Mucosa of gallbladder (tissue), 1 donor: ENCODE results near the gene TMEM170B. TPM values are rescaled to one million over a fixed set of nuclear protein-coding genes. Genes with fewer than 3 reads are reported as not detected.
"Not testable (repeated sequence)": the region's sequence is repeated elsewhere in the genome, so short reads cannot be mapped to it uniquely, and the experiment has no call there.

ENCODE experiments used
- DNase-seq: peaks from one replicate; pipeline ENCODE4 v3.0.0-alpha.2; 2020; ENCODE audit warnings: low spot score
- total RNA-seq: library from RNA; stranded (reverse); gene quantifications from one replicate; pipeline ENCODE4 v1.2.1, GENCODE V29; 2021
- donor health status: DM: no; HTN: no; CAD: no.

TMEM170B gene
- total RNA-seq, 1 donor from 2014 or later = 4.5 TPM

- no peak for DNase-seq
Observed at GRCh38 chr6:11528996-11529395, 8.6 kb upstream of the TMEM170B start.

- no peak for DNase-seq
Observed at GRCh38 chr6:11532097-11532496, 5.5 kb upstream of the TMEM170B start.

GRCh38 chr6:11534561-11534960 is 3.0 kb upstream of the TMEM170B start:
- DNase-seq = no peak

- DNase-seq = peak; percentile 47
Observed at GRCh38 chr6:11535801-11536230, 1.7 kb upstream of the TMEM170B start.

GRCh38 chr6:11536795-11537194 is 754 bp upstream of the TMEM170B start:
- no peak for DNase-seq

GRCh38 chr6:11538052-11538818 is 686 bp downstream of the TMEM170B start:
- no peak for DNase-seq

GRCh38 chr6:11538819-11539468 is 1.4 kb downstream of the TMEM170B start:
- no peak for DNase-seq

- no peak for DNase-seq
Observed at GRCh38 chr6:11542863-11543262, 5.3 kb downstream of the TMEM170B start.

GRCh38 chr6:11543919-11544518 is 6.5 kb downstream of the TMEM170B start:
- DNase-seq = no peak

GRCh38 chr6:11547846-11548245 is 10.3 kb downstream of the TMEM170B start:
- DNase-seq = not testable (repeated sequence)

- DNase-seq = not testable (repeated sequence)
Observed at GRCh38 chr6:11548578-11548977, 11.0 kb downstream of the TMEM170B start.

GRCh38 chr6:11551053-11551452 is 13.5 kb downstream of the TMEM170B start:
- DNase-seq = no peak

GRCh38 chr6:11552442-11552841 is 14.9 kb downstream of the TMEM170B start:
- DNase-seq = no peak

- no peak for DNase-seq
Observed at GRCh38 chr6:11553824-11554223, 16.3 kb downstream of the TMEM170B start.

GRCh38 chr6:11556309-11556708 is 18.8 kb downstream of the TMEM170B start:
- DNase-seq = no peak

- DNase-seq = no peak
Observed at GRCh38 chr6:11563793-11564192, 26.2 kb downstream of the TMEM170B start.

GRCh38 chr6:11566609-11567008 is 29.1 kb downstream of the TMEM170B start:
- DNase-seq = no peak

- no peak for DNase-seq
Observed at GRCh38 chr6:11571073-11571472, 33.5 kb downstream of the TMEM170B start.

- DNase-seq = peak; percentile 68
Observed at GRCh38 chr6:11575408-11576033, 38.0 kb downstream of the TMEM170B start.

GRCh38 chr6:11580686-11581405 is 43.3 kb downstream of the TMEM170B start:
- DNase-seq = no peak

- no peak for DNase-seq
Observed at GRCh38 chr6:11584244-11584643, 46.7 kb downstream of the TMEM170B start.
